ENCODE measurements around the gene RAPGEF2.

DNA sequence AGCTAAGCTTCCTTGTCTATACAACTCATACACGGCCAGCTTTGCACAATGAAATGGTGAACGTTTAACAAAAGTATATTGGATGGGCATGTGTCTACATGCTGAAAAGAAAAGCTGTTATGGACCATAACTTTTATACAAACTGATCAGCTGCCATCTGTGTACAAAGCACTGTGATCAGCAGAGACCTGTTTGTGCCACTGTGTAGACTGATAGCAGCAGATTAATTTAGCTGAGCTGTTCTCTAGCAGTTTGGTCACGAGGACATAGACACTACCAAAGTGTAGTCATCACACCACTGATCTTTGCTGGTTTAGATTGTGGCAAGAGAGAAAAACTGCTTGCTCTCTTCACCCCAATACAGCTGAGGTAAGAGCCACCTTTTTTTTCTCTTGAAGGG lies 124.5 kb downstream of the RAPGEF2 start:
- TF ChIP-seq, protein P1, sequence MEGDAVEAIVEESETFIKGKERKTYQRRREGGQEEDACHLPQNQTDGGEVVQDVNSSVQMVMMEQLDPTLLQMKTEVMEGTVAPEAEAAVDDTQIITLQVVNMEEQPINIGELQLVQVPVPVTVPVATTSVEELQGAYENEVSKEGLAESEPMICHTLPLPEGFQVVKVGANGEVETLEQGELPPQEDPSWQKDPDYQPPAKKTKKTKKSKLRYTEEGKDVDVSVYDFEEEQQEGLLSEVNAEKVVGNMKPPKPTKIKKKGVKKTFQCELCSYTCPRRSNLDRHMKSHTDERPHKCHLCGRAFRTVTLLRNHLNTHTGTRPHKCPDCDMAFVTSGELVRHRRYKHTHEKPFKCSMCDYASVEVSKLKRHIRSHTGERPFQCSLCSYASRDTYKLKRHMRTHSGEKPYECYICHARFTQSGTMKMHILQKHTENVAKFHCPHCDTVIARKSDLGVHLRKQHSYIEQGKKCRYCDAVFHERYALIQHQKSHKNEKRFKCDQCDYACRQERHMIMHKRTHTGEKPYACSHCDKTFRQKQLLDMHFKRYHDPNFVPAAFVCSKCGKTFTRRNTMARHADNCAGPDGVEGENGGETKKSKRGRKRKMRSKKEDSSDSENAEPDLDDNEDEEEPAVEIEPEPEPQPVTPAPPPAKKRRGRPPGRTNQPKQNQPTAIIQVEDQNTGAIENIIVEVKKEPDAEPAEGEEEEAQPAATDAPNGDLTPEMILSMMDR (IDR thresholded peaks at IDR 0.05), result no peak
- no peak for TF ChIP-seq POLR2A (IDR thresholded peaks at IDR 0.05)
